Activated naive CD8-positive, alpha-beta T cell (primary cell): ENCODE results near the gene AKAP11.
"Not testable (repeated sequence)": the region's sequence is repeated elsewhere in the genome, so short reads cannot be mapped to it uniquely, and the experiment has no call there.

Experiments
- H3K27ac Mint-ChIP-seq: one replicate; pipeline ENCODE4 v1.8.0; 2021; ENCODE audit warnings: mixed read lengths
- H3K27me3 Mint-ChIP-seq: one replicate; pipeline ENCODE4 v1.8.0; 2021; ENCODE audit warnings: mixed read lengths
- H3K36me3 Mint-ChIP-seq: one replicate; pipeline ENCODE4 v1.8.0; 2021; ENCODE audit warnings: mixed read lengths
- H3K4me1 Mint-ChIP-seq: one replicate; pipeline ENCODE4 v1.8.0; 2021; ENCODE audit warnings: low read depth, mixed read lengths
- H3K4me3 Mint-ChIP-seq: one replicate; pipeline ENCODE4 v1.8.0; 2021; ENCODE audit warnings: mild to moderate bottlenecking, mixed read lengths
- H3K9me3 Mint-ChIP-seq: one replicate; pipeline ENCODE4 v1.8.0; 2021; ENCODE audit warnings: low read depth, mixed read lengths

AKAP11 gene, protein sequence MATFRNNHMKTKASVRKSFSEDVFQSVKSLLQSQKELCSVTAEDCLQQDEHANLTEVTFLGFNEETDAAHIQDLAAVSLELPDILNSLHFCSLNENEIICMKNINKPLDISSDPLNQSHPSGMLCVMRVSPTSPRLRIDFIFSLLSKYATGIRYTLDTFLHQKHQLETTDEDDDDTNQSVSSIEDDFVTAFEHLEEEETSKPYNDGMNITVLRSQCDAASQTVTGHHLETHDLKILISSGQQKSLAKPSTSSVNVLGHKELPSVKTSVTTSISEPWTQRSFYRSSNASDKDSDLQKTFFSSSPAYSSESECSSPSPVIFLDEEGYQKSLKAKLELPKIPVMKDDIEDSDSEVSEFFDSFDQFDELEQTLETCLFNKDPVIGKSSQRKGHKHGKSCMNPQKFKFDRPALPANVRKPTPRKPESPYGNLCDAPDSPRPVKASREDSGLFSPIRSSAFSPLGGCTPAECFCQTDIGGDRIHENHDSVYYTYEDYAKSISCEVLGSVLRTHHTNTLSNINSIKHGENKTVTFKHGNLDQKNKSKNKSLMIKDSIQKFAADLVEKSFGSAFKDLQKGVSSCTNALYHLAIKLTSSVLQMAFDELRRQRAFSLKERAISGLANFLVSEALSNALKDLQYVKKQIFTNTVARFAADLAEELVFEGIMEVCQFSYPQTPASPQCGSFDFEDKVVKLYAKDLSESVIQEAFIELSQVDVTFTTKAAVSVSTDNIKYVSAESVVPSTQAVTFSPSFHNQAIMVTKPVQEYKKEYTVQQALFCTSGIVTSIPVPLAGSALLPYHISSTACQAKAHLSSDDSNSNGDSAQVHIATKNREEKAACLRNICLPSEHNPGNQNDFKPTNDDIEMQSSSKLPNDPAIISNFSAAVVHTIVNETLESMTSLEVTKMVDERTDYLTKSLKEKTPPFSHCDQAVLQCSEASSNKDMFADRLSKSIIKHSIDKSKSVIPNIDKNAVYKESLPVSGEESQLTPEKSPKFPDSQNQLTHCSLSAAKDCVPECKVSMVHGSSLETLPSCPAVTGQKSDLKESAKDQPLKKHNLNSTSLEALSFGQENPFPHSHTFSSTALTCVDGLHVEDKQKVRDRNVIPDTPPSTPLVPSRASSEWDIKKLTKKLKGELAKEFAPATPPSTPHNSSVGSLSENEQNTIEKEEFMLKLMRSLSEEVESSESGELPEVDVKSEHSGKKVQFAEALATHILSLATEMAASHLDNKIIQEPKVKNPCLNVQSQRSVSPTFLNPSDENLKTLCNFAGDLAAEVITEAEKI (N-terminal part only)

DNA sequence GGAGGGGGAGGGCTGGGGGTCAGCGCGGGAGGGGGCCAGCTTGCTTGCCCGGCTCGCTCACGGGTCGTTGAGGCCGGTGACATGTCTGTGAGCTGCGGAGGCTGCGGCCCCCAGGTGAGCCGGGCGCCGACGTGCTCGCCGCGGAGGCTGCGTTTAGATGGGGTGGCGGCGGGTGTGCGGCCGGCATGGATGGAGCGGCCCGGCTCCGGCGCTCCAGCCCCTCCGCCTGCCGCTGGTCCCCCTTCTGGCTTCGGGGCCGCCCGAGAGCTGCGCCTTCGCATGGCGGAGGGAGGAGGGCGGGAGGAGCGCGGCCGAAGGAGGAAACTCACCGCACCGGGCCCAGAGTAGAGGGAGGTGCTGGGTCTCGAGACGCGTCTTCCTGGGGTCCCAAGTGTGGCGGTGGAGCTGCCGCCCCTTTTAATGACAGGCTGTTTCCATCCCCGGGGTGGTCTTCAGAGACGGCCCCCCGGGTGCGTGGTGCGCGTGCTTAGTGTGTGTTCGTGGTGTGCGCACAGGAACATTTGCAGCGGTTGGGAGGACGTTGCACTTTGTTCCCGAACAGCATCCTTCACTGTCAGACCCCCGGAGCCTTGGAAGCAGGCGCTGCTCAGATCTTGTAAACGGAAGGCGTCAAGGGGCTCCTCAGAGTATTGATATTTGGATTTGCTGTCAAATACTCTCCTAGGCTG, at the start of gene AKAP11:
Gene AKAP11, plus strand, starts transcription at position 38 of the 689 bp plus-strand sequence. CDS start 14,197 bp downstream, outside the sequence.
- H3K27me3 Mint-ChIP-seq = no peaks in the 10 kb centered on the region
- H3K9me3 Mint-ChIP-seq = no peaks in the 10 kb centered on the region
- H3K36me3 Mint-ChIP-seq = peaks cover 4% of the 10 kb centered on the region
- H3K4me3 Mint-ChIP-seq = peak within 1 kb of the TSS; percentile 98
- peaks cover 51% of the 10 kb centered on the region for H3K4me1 Mint-ChIP-seq
- peak within 1 kb of the TSS; percentile 97 for H3K27ac Mint-ChIP-seq

DNA sequence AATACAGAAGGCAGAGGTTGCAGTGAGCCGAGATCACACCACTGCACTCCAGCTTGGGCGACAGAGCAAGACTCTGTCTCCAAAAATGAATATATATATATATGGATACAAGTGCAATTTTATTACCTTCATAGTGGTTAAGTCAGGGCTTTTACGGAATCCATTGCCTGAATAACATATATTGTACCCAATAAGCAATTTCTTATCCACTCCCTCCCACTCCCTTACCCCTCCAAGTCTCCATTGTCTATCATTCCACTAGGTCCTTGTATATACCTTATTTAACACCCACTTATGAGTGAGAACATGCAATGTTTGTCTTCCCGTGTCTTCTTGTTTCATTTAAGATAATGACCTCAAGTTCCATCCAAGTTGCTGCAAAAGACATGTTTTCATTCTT, 48.3 kb upstream of the AKAP11 start:
- no peaks in the 10 kb centered on the region for H3K27me3 Mint-ChIP-seq
- no peaks in the 10 kb centered on the region for H3K4me1 Mint-ChIP-seq
- H3K4me3 Mint-ChIP-seq = no peak overlapping the region
- H3K9me3 Mint-ChIP-seq = no peaks in the 10 kb centered on the region
- no peak overlapping the region for H3K27ac Mint-ChIP-seq
- peaks cover 28% of the 10 kb centered on the region for H3K36me3 Mint-ChIP-seq

DNA sequence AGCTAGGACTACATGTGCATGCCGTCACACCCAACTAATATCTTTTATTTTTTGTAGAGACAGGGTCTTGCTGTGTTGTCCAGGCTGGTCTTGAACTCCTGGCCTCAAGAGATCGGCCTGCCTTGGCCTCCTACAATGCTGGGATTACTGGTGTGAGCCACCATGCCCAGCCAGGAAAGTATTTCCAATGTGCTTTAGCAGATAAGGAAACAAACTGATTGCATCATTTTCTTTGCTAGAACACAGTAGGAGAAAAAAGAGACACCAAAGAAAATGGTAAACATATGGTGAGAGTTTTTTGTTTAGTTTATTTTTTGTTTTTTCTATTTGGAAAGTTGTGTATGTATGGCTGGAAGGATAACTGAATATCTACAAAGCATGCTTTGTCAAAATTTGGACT, 46.9 kb upstream of the AKAP11 start:
- peaks cover 34% of the 10 kb centered on the region for H3K36me3 Mint-ChIP-seq
- no peak overlapping the region for H3K4me3 Mint-ChIP-seq
- H3K27me3 Mint-ChIP-seq = no peaks in the 10 kb centered on the region
- no peaks in the 10 kb centered on the region for H3K4me1 Mint-ChIP-seq
- H3K9me3 Mint-ChIP-seq = no peaks in the 10 kb centered on the region
- no peak overlapping the region for H3K27ac Mint-ChIP-seq

DNA sequence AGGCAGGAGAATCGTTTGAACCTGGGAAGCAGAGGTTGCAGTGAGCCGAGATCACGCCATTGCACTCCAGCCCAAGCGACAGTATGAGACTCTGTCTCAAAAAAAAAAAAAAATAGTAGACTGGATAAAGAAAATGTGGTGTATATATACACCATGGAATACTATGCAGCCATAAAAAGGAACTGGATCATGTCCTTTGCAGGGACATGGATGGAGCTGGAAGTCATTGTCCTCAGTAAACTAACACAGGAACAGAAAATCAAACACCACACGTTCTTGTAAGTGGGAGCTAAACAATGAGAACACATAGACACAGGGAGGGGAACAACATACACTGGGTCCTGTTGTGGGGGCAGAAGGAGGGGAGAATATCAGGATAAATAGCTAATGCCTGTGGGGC, 45.2 kb upstream of the AKAP11 start:
- H3K4me1 Mint-ChIP-seq, H3K9me3 Mint-ChIP-seq, H3K27me3 Mint-ChIP-seq, H3K4me3 Mint-ChIP-seq, H3K27ac Mint-ChIP-seq: not testable (repeated sequence)
- H3K36me3 Mint-ChIP-seq = peaks cover 26% of the 10 kb centered on the region

DNA sequence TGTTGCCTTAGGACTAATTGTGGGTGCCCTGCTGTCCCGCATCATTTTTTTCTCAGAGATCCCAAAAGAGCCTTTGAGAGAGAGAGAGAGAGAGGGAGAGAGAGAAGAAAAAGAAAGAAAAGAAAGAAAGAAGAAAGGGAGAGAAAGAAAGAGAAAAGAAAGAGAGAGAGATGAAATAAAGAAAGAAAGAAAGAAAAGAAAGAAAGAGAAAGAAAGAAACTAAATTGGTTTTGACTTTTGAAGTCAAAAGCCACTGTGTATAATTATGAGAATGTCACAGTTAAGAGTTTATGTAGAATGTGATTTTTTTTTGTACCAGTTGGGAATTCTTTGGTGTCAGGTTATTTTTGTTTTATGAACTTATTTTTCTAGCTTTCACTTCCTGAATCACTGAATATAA, 43.4 kb upstream of the AKAP11 start:
- peak overlapping the region; percentile 16 for H3K27ac Mint-ChIP-seq
- no peaks in the 10 kb centered on the region for H3K4me1 Mint-ChIP-seq
- H3K9me3 Mint-ChIP-seq = no peaks in the 10 kb centered on the region

DNA sequence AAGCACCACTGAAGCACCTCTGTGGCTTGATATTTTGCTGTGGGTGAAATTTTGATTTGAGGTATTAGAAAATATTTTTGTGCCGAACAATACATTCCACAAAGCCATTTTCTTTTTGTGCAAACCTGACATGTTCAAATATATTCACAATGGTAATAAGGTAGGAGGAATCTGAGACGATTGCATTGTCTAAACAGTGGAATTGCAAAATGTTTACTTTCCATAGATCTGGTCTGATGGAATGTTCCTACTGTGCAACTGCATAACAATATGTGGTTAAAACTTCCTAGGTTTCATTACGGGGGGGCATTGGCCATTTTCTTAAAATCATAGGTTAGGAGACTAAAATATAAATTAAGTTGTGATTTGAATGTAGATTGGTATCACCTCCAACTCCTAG, 42.7 kb upstream of the AKAP11 start:
- no peak overlapping the region for H3K27ac Mint-ChIP-seq
- no peaks in the 10 kb centered on the region for H3K27me3 Mint-ChIP-seq
- H3K4me3 Mint-ChIP-seq = no peak overlapping the region
- peaks cover 21% of the 10 kb centered on the region for H3K36me3 Mint-ChIP-seq
- H3K9me3 Mint-ChIP-seq = no peaks in the 10 kb centered on the region
- H3K4me1 Mint-ChIP-seq = no peaks in the 10 kb centered on the region

More for the DNA sequence above, 43.4 kb upstream of the AKAP11 start:
- H3K27me3 Mint-ChIP-seq = no peaks in the 10 kb centered on the region
- H3K4me3 Mint-ChIP-seq = no peak overlapping the region
- peaks cover 23% of the 10 kb centered on the region for H3K36me3 Mint-ChIP-seq

DNA sequence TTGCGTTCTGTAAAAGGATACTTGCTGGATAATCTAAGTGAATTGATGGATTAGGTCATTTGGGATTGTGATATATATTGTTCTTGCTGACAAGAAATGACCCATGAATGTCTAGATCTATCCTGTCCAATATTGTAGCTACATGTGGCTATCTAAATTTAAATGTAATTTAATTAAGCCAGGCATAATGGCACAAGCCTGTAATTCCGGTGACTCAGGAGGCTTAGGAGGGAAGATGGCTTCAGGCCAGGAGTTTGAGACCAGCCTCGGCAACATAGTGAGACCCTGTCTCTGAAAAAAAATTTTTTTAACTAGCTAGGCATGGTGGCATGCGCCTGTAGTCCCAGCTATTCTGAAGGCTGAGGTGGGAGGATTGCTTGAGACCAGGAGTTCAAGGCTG, 39.3 kb upstream of the AKAP11 start:
- H3K27ac Mint-ChIP-seq = no peak overlapping the region
- H3K36me3 Mint-ChIP-seq = peaks cover 12% of the 10 kb centered on the region
- no peaks in the 10 kb centered on the region for H3K9me3 Mint-ChIP-seq
- H3K27me3 Mint-ChIP-seq = no peaks in the 10 kb centered on the region
- H3K4me3 Mint-ChIP-seq = no peak overlapping the region
- H3K4me1 Mint-ChIP-seq = no peaks in the 10 kb centered on the region

DNA sequence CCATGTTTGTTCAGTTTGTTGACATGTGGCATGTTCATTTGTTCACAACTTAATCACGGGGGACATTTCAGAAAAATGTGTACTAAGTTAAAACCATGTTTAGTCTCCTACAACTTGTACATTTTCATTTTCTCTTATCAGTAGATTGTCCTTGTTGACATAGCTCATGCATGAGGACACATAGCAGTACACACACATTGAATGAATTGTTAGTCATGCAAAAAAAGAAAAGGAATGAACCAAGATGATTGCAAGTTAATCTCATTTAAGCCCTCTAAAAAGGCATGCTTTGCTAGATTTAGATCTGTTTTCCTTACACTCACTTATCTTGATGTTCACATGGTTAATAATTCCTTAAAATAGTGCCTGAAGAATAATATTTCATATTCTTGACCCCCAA, 38.2 kb upstream of the AKAP11 start:
- Mint-ChIP-seq H3K4me1 (no peaks in the 10 kb centered on the region), H3K27me3 (no peaks in the 10 kb centered on the region), H3K4me3 (no peak overlapping the region), H3K27ac (no peak overlapping the region), H3K9me3 (no peaks in the 10 kb centered on the region), H3K36me3 (peaks cover 12% of the 10 kb centered on the region)

DNA sequence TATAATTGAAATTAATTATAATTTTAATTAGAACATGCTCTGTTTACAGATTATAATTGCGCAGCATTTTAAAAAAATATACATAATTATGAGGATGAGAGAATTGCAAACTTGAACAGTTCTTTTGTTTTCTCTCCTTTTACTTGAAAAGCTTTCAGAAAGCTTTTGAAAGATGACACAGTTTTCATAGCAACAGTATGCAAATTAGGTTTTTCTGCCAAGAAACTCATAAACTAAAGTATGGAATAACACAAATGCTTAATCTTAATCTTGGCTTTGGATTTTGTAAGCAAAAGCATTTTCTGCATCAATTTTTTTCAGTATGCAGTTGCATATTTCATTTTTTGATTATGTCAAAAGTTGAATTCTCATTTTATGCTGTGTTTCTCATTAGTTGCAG, 32.8 kb upstream of the AKAP11 start:
- no peaks in the 10 kb centered on the region for H3K4me1 Mint-ChIP-seq
- no peak overlapping the region for H3K4me3 Mint-ChIP-seq
- no peaks in the 10 kb centered on the region for H3K9me3 Mint-ChIP-seq
- peaks cover 9% of the 10 kb centered on the region for H3K36me3 Mint-ChIP-seq
- H3K27ac Mint-ChIP-seq = no peak overlapping the region
- H3K27me3 Mint-ChIP-seq = no peaks in the 10 kb centered on the region

DNA sequence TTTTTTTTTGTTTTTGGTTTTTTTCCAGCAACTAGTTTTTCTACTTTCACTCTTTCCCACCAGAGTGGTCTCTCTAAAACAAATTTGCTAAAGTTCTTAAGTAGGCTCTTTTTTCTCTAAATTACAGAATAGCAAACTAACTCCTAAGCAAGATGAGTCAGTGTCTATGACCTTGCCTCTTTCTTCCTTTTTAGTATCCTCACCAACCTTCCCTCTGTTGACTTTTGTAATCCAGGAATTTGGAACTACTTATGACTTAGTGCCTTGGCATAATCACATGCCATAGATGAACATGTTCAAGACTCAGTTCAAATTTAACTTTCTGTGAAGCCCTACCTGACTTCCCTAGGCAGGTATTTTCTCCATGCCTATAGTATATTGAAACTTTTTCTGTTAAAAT, 32.3 kb upstream of the AKAP11 start:
- Mint-ChIP-seq H3K9me3 (no peaks in the 10 kb centered on the region), H3K4me1 (no peaks in the 10 kb centered on the region), H3K36me3 (peaks cover 9% of the 10 kb centered on the region), H3K4me3 (no peak overlapping the region), H3K27me3 (no peaks in the 10 kb centered on the region), H3K27ac (no peak overlapping the region)

DNA sequence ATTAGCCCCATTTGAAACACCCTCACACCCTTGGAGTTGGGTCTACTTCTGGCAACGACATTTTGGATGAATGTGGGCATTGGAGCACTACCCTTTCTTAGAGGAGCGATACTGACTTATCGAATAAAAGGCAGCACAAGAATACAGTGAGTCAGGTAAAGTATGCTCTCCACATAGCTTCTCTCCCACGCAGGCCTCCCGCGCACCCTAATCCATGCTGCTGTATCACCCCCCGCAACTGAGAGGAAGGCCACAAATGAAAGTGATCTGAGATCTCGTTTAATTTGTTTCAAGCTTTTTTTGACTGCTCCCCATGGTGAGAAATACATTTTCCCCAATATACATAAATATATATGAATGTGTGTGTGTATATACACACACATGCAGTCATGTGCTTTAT, 25.4 kb upstream of the AKAP11 start:
- H3K4me3 Mint-ChIP-seq = no peak overlapping the region
- H3K4me1 Mint-ChIP-seq = no peaks in the 10 kb centered on the region
- H3K36me3 Mint-ChIP-seq = peaks cover 9% of the 10 kb centered on the region
- no peaks in the 10 kb centered on the region for H3K9me3 Mint-ChIP-seq
- no peaks in the 10 kb centered on the region for H3K27me3 Mint-ChIP-seq
- no peak overlapping the region for H3K27ac Mint-ChIP-seq

DNA sequence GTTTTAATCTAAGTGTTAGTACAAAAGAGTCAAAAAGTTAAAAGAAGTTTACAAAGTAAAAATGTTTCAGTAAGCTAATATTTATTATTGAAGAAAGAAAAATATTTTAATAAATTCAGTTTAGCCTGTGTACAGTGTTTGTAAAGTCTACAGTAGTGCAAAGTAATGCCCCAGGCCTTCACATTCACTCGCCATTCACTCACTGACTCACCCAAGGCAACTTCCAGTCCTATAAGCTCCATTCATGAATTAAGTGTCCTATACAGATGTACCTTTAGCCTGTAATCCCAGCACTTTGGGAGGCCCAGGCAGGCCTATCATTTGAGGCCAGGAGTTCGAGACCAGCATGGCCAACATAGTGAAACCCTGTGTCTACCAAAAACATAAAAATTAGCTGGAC, 24.1 kb upstream of the AKAP11 start:
- H3K27ac Mint-ChIP-seq = no peak overlapping the region
- no peaks in the 10 kb centered on the region for H3K9me3 Mint-ChIP-seq
- no peaks in the 10 kb centered on the region for H3K4me1 Mint-ChIP-seq
- no peak overlapping the region for H3K4me3 Mint-ChIP-seq
- H3K36me3 Mint-ChIP-seq = peaks cover 6% of the 10 kb centered on the region
- H3K27me3 Mint-ChIP-seq = no peaks in the 10 kb centered on the region

DNA sequence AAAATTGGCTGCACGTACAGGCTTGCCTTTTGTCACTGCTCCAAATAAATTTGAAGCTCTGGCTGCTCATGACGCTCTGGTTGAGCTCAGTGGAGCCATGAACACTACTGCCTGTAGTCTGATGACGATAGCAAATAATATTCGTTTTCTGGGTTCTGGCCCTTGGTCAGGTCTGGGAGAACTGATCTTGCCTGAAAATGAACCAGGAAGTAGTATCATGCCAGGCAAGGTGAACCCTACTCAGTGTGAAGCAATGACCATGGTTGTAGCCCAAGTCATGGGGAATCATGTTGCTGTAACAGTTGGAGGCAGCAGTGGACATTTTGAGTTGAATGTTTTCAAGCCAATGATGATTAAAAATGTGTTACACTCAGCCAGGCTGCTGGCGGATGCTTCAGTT, 16.1 kb upstream of the AKAP11 start:
- Mint-ChIP-seq H3K4me1 (peaks cover 8% of the 10 kb centered on the region), H3K4me3 (no peak overlapping the region), H3K36me3 (peaks cover 4% of the 10 kb centered on the region), H3K27me3 (no peaks in the 10 kb centered on the region), H3K9me3 (no peaks in the 10 kb centered on the region), H3K27ac (no peak overlapping the region)

DNA sequence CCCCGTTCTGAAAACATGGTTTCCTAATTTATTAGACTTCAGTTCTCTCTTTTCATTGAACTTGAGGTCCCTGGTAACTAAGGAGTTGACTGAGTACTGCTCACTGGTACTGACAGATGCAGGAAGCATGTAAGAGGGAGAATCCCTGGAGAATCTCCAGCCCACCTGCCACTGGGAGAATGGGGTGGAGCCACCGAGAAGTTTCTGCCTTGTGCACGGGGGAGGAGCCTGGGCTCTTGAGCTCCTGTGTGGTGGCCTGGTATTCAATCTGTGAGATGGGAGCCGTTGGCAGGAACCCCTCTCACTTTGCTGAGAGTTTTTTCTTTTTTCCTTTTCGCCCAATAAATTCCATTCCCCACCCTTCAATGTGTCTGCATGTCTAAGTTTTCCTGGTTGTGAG, 13.2 kb upstream of the AKAP11 start:
- peaks cover 4% of the 10 kb centered on the region for H3K36me3 Mint-ChIP-seq
- no peak overlapping the region for H3K4me3 Mint-ChIP-seq

More for the DNA sequence above, 13.2 kb upstream of the AKAP11 start:
- H3K4me1 Mint-ChIP-seq = peaks cover 8% of the 10 kb centered on the region
- no peaks in the 10 kb centered on the region for H3K9me3 Mint-ChIP-seq
- H3K27ac Mint-ChIP-seq = no peak overlapping the region
- H3K27me3 Mint-ChIP-seq = no peaks in the 10 kb centered on the region
